ENCODE measurements around the gene VPS13D. TPM values are rescaled to one million over a fixed set of nuclear protein-coding genes. Genes with fewer than 3 reads are reported as not detected.

Gene VPS13D
- total and polyA plus RNA-seq, 2 of the 4 experiments (the other 2 are of a cell fraction): 9.0 to 16.3 TPM

GRCh38 chr1:12353981-12354380 is 124.2 kb downstream of the VPS13D start:
- Histone ChIP-seq H2AFZ (replicated peaks; ENCODE audit: low read length, poor library complexity) (no peak overlapping the region), H3K4me1 (ENCODE audit: control insufficient read depth, insufficient read depth, low read length) (peaks cover 7% of the 10 kb centered on the region; the same call in 1 of the 2 replicates), H3K27me3 (ENCODE audit: control insufficient read depth, insufficient read depth, low read length) (no peaks in the 10 kb centered on the region), H3K4me2 (ENCODE audit: low read depth, low read length) (no peak overlapping the region), H3K9ac (ENCODE audit: low read depth, low read length) (no peak overlapping the region), H4K8ac (ENCODE audit: low read depth in 2 of 2, low read length in 2 of 2) (no peak overlapping the region), H3K23ac (ENCODE audit: low read depth, low read length) (no peak overlapping the region), H2BK5ac (ENCODE audit: low read depth, low read length, poor library complexity, severe bottlenecking) (no peak overlapping the region), H3K27ac (ENCODE audit: insufficient read depth, low read length) (no peak overlapping the region), H2BK120ac (ENCODE audit: low read depth, low read length) (no peak overlapping the region), H3K18ac (ENCODE audit: low read depth, low read length) (no peak overlapping the region), H3K4ac (ENCODE audit: low read depth, low read length) (no peak overlapping the region), H3K36me3 (ENCODE audit: control insufficient read depth, insufficient read depth, low read length) (peaks cover 25% of the 10 kb centered on the region), H2AK9ac (replicated peaks; ENCODE audit: low read depth, low read length, poor library complexity) (no peak overlapping the region), H3K79me1 (ENCODE audit: low read depth in 1 of 2, low read length in 2 of 2) (no peaks in the 10 kb centered on the region), H2AK5ac (ENCODE audit: low read depth, low read length) (no peak overlapping the region), H3K9me3 (ENCODE audit: control insufficient read depth, insufficient read depth, low read length) (no peaks in the 10 kb centered on the region), H4K91ac (ENCODE audit: insufficient read depth, low read depth, low read length) (no peak overlapping the region), H2BK15ac (ENCODE audit: low read depth, low read length) (no peak overlapping the region), H3K56ac (ENCODE audit: extremely low read depth, insufficient read depth, low read length) (no peak overlapping the region), H4K5ac (ENCODE audit: low read depth, low read length) (no peak overlapping the region), H2BK20ac (ENCODE audit: low read depth, low read length) (no peak overlapping the region), H4K20me1 (ENCODE audit: insufficient read depth, low read length) (no peaks in the 10 kb centered on the region), H3K9me1 (ENCODE audit: insufficient read depth, low read length) (no peaks in the 10 kb centered on the region), H3K4me3 (ENCODE audit: insufficient read depth, low read depth, low read length) (no peak overlapping the region), H3K14ac (replicated peaks; ENCODE audit: low read depth, low read length) (no peak overlapping the region)
- POLR2A ChIA-PET (ENCODE audit: unreplicated experiment): interaction anchor here (0.6 kb wide), 1 partner anchor 265 kb away, joined by 3 read pairs; no protein-coding TSS in a partner anchor
- intact Hi-C loops (cut with micrococcal nuclease): no loop called here
- BruUV-seq (replicated peaks): no TSS peak
- DNase-seq (no peak), ATAC-seq (ENCODE audit: low read depth) (no peak)
- CTCF ChIA-PET: no interaction called here
- in situ Hi-C loops (cut with MboI; ENCODE audit: low sequenced_read_pairs): no loop called here
- TF ChIP-seq, protein P1, sequence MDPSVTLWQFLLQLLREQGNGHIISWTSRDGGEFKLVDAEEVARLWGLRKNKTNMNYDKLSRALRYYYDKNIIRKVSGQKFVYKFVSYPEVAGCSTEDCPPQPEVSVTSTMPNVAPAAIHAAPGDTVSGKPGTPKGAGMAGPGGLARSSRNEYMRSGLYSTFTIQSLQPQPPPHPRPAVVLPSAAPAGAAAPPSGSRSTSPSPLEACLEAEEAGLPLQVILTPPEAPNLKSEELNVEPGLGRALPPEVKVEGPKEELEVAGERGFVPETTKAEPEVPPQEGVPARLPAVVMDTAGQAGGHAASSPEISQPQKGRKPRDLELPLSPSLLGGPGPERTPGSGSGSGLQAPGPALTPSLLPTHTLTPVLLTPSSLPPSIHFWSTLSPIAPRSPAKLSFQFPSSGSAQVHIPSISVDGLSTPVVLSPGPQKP (IDR thresholded peaks at IDR 0.05; ENCODE audit: borderline replicate concordance, low read depth, low read length): no peak
- TF ChIP-seq RCOR1 (IDR thresholded peaks at IDR 0.05; ENCODE audit: insufficient replicate concordance, low read length): no peak
- no peak for TF ChIP-seq RAD21 (IDR thresholded peaks at IDR 0.05; ENCODE audit: low read length)
- no peak for TF ChIP-seq RFX5 (IDR thresholded peaks at IDR 0.05; ENCODE audit: low read depth, low read length)
- TF ChIP-seq, protein P2, sequence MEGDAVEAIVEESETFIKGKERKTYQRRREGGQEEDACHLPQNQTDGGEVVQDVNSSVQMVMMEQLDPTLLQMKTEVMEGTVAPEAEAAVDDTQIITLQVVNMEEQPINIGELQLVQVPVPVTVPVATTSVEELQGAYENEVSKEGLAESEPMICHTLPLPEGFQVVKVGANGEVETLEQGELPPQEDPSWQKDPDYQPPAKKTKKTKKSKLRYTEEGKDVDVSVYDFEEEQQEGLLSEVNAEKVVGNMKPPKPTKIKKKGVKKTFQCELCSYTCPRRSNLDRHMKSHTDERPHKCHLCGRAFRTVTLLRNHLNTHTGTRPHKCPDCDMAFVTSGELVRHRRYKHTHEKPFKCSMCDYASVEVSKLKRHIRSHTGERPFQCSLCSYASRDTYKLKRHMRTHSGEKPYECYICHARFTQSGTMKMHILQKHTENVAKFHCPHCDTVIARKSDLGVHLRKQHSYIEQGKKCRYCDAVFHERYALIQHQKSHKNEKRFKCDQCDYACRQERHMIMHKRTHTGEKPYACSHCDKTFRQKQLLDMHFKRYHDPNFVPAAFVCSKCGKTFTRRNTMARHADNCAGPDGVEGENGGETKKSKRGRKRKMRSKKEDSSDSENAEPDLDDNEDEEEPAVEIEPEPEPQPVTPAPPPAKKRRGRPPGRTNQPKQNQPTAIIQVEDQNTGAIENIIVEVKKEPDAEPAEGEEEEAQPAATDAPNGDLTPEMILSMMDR (conservative IDR thresholded peaks at IDR 0.05; ENCODE audit: low read depth, low read length): no peak
- TF ChIP-seq POLR2A (IDR thresholded peaks at IDR 0.05; ENCODE audit: low read depth, low read length): no peak
- TF ChIP-seq CHD1 (IDR thresholded peaks at IDR 0.05; ENCODE audit: low read depth, low read length): no peak
- TF ChIP-seq MXI1 (IDR thresholded peaks at IDR 0.05; ENCODE audit: borderline replicate concordance, low read depth, low read length): no peak
- no CpG with 5 or more reads among the region's 1 CpG for WGBS, 2 experiments (ENCODE audit: extremely low coverage in 2 of 2, insufficient read length in 1 of 2)
- dilution Hi-C loops (cut with HindIII; ENCODE audit: low sequenced_read_pairs, unreplicated experiment): no loop called here
